Breast epithelium (tissue), 4 donors: ENCODE measurements around the gene HRC. TPM values are rescaled to one million over a fixed set of nuclear protein-coding genes. Genes with fewer than 3 reads are reported as not detected.
A peak's percentile ranks its signal among the peaks of the same experiment; 100 is the strongest.

Experiments used
- DNase-seq, 2 donors: peaks; one replicate each; pipeline ENCODE4 v3.0.0-alpha.2; 2019; ENCODE audit warnings: low spot score in 2 of 2
- H3K27ac ChIP-seq, 2 donors: fragments of 200-600 bp; sonication (generic) in 1 of 2; one replicate each; pipeline ENCODE4 v1.5.1; 2016 to 2019; ENCODE audit warnings: mild to moderate bottlenecking in 1 of 2
- H3K27me3 ChIP-seq, 2 donors: fragments of 200-600 bp; sonication (generic) in 1 of 2; one replicate each; pipeline versions ENCODE4 v1.5.1 to v1.6.0; 2017 to 2019; ENCODE audit warnings: control low read depth in 1 of 2, mild to moderate bottlenecking in 1 of 2
- H3K36me3 ChIP-seq: fragments of 200-600 bp; one replicate; pipeline ENCODE4 v1.5.1; 2019
- H3K4me1 ChIP-seq, 2 donors: fragments of 200-600 bp; sonication (generic); one replicate each; pipeline ENCODE4 v1.5.1; 2016 to 2019; ENCODE audit warnings: control low read depth in 1 of 2
- H3K4me3 ChIP-seq, 3 donors: fragments of 200-600 bp; sonication (generic); 1 replicate in 2 of 3; 2 replicates in 1 of 3; pipeline ENCODE4 v1.5.1; 2016 to 2019; ENCODE audit warnings: mild to moderate bottlenecking in 3 of 3, moderate library complexity in 2 of 3
- H3K9me3 ChIP-seq, 2 donors: fragments of 200-600 bp; sonication (generic) in 1 of 2; one replicate each; pipeline ENCODE4 v1.5.1; 2016 to 2019; ENCODE audit warnings: control low read depth in 1 of 2
- POLR2A ChIP-seq: fragments of 450-650 bp; IDR thresholded peaks from one replicate; pipeline ENCODE4 v1.6.1; 2016; ENCODE audit warnings: antibody characterized with exemption, mild to moderate bottlenecking, moderate library complexity
- POLR2AphosphoS5 ChIP-seq, 3 donors: sonication (generic); formaldehyde crosslinking; IDR thresholded peaks; one replicate each; pipeline ENCODE4 v1.6.1; 2017; ENCODE audit warnings: antibody characterized with exemption in 3 of 3
- intact Hi-C: fragments of 100-400 bp; cut with DNase I; formaldehyde crosslinking; loops from one replicate; pipeline ENCODE4 v1.15.1; 2023; ENCODE audit warnings: low total_unique reads
- total RNA-seq, 3 donors: library from RNA; depleted of rRNA; stranded (reverse); fragments of >200 nt; gene quantifications; one replicate each; pipeline ENCODE4 v1.1.0, GENCODE V29; 2016
- TF ChIP-seq, protein P1 (sequence below), 3 donors: fragments of 450-650 bp; IDR thresholded peaks; one replicate each; pipeline ENCODE4 v1.5.1; 2016 to 2017; ENCODE audit warnings: antibody characterized with exemption in 3 of 3, mild to moderate bottlenecking in 3 of 3, moderate library complexity in 3 of 3

Gene HRC
- total RNA-seq, 3 donors from 2014 or later, result 0.88 to 2.7 (median 1.3) TPM

DNA sequence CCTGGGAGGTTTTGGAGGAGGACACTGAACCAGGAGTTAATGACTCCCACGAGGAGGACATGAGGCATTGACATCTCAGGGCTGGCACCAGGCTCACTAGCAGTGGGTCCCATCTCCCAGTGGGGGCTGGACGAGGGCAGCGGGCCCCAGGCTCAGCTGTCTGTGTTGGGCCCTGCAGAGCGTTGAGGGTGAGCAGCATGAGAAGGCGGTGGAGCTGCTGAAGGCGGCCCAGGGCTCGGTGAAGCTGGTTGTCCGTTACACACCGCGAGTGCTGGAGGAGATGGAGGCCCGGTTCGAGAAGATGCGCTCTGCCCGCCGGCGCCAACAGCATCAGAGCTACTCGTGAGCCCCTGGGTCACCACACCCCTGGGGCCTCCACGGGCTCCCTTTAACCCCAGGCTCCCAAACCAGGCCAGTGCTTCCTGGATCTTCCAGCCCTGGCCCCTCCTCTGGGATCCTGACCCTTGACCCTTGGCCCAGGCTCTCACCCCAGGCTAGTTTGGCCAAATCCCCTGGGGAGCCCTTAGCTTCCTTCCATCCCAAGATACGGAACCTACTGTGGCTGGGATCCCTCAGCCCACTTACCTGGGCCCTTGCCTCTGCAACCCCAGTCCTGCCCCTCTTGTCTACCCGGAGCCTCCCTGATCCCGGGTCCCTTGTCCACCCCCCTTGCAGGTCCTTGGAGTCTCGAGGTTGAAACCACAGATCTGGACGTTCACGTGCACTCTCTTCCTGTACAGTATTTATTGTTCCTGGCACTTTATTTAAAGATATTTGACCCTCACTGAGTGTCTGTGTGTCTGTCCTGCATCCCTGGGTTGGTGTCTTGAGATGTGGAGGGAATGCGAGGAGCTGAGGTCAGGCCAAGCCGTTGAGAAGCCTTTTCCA, 37.3 kb downstream of the HRC start:
- H3K27ac ChIP-seq, result peak overlapping the region; percentile 97 to 98
- DNase-seq, result no peak
- H3K36me3 ChIP-seq, result no peaks in the 10 kb centered on the region
- TF ChIP-seq POLR2A, result no peak
- TF ChIP-seq, protein P1, sequence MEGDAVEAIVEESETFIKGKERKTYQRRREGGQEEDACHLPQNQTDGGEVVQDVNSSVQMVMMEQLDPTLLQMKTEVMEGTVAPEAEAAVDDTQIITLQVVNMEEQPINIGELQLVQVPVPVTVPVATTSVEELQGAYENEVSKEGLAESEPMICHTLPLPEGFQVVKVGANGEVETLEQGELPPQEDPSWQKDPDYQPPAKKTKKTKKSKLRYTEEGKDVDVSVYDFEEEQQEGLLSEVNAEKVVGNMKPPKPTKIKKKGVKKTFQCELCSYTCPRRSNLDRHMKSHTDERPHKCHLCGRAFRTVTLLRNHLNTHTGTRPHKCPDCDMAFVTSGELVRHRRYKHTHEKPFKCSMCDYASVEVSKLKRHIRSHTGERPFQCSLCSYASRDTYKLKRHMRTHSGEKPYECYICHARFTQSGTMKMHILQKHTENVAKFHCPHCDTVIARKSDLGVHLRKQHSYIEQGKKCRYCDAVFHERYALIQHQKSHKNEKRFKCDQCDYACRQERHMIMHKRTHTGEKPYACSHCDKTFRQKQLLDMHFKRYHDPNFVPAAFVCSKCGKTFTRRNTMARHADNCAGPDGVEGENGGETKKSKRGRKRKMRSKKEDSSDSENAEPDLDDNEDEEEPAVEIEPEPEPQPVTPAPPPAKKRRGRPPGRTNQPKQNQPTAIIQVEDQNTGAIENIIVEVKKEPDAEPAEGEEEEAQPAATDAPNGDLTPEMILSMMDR (IDR thresholded peaks at IDR 0.05), result no peak
- TF ChIP-seq POLR2AphosphoS5 (IDR thresholded peaks at IDR 0.05), result no peak
- H3K27me3 ChIP-seq, result no peaks in the 10 kb centered on the region
- H3K9me3 ChIP-seq, result no peaks in the 10 kb centered on the region
- intact Hi-C loops, result loop anchor here (5.0 kb wide), 1 partner anchor 1421 kb away; no protein-coding TSS in a partner anchor
- H3K4me1 ChIP-seq, result peaks cover 0 to 15% of the 10 kb centered on the region in 2 donors
- peak overlapping the region; percentile 52 to 73 (median 65) for H3K4me3 ChIP-seq

DNA sequence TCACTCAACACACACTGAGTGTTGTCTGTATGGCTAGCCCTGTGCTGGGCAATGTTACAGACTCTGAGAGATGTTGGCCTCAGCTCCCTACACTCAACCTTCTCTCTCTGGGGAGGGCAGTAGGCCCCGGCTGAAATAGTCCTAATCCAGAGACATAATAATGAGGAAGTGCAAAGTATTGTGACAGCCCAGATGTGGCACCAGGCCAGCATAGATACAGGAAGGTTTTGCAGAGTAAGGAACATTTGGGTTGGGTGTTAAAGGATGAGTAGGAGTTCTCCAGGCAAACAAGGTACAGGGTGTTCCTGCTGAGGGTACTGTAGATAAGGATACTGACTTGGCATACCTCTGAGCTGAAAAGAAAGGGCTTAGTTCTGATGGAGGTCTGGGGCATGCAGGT, 38.7 kb downstream of the HRC start:
- Histone ChIP-seq H3K9me3 (no peaks in the 10 kb centered on the region), H3K27me3 (no peaks in the 10 kb centered on the region), H3K36me3 (no peaks in the 10 kb centered on the region), H3K4me3 (no peak overlapping the region), H3K4me1 (peaks cover 0 to 15% of the 10 kb centered on the region in 2 donors), H3K27ac (no peak overlapping the region)
- TF ChIP-seq, protein P1 (IDR thresholded peaks at IDR 0.05), result no peak
- TF ChIP-seq POLR2A, result no peak
- intact Hi-C loops, result loop anchor here (5.0 kb wide), 1 partner anchor 1419 kb away; no protein-coding TSS in a partner anchor
- DNase-seq, result no peak

DNA sequence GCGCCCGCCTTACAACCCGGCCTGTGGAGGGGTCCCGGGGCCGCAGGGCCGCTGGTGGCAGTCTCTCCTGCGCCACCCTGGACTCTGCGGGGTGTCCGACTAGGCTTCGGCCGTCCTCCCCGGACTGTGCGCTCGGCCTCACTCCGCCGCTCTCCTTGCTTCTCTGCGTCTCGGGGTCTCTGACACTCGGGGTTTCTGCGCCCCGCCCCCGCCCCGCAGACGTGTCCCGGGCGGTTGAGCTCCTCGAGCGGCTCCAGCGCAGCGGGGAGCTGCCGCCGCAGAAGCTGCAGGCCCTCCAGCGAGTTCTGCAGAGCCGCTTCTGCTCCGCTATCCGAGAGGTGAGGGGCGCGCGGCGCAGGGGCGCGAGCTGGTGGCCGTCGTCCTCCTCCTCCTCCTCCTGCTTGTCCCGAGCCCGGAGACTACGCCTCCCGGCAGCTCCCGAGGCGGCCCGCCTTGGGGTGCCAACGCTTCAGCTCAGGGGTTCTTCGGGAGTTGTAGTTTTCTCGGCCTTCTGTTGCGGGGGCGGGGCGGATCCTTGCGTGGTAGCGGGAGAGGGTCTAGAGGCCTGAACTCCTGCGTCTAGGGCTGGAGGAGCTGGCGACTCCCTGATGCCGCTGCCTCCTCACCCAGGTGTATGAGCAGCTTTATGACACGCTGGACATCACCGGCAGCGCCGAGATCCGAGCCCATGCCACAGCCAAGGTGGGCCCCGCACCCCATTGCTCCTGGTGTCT, 40.4 kb downstream of the HRC start:
- Histone ChIP-seq H3K9me3 (no peaks in the 10 kb centered on the region), H3K36me3 (no peaks in the 10 kb centered on the region), H3K27me3 (no peaks in the 10 kb centered on the region), H3K27ac (peak overlapping the region; percentile 69 to 78), H3K4me1 (peaks cover 0 to 11% of the 10 kb centered on the region in 2 donors), H3K4me3 (peak overlapping the region; percentile 75 to 95 (median 91))
- intact Hi-C loops, result loop anchor here (5.0 kb wide), 1 partner anchor 1417 kb away; no protein-coding TSS in a partner anchor
- TF ChIP-seq, protein P1 (IDR thresholded peaks at IDR 0.05), result no peak
- no peak for TF ChIP-seq POLR2AphosphoS5 (IDR thresholded peaks at IDR 0.05)
- no peak for TF ChIP-seq POLR2A
- no peak for DNase-seq

DNA sequence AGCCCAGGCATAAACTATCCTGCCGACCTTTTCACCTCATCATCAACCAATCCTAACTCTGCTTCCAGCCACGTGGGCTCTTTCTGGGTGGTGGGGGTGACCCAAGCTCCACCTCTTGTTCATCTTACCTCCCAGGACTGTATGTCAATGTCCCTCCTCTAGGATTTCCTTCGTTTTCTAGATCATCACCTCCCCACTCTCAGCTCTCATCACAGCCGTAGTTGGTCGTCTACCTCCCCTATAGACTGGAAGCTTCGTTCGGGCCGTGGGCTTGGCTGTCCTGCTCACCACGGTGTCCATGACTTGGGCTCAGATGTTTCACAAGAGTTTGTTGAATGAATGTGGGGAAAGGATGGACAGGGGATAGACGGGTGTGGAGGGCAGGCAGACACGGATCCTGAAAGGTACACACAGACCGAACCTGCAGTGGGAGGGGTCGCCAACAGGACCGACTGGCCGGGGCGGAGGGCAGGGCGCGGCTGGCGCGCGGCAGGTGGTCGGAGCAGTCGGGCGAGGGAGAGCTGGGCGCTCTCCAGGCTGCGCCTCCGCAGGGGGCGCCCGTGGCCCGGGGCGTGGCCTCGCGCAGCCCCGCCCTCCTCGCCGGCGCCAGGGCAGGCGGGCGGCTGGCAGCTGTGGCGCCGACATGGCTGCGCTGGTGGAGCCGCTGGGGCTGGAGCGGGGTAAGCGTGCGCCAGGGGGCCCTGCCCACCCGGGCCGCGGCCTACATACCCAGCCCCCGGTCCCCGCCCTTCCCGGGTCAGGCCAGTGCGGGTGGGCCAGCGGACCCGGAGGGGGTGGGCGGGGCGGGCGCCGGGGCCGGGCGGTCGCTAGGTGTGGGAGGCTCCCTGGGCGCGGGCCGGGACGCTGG, 41.2 kb downstream of the HRC start, which contains the start of gene LIN7B:
LIN7B (plus strand) TSS at position 609 of the 868 bp plus-strand sequence; CDS start at position 644, 35 bp downstream.
- intact Hi-C loops, result no loop called here
- TF ChIP-seq, protein P1 (IDR thresholded peaks at IDR 0.05), result peak in 1 of 3 donors; percentile 32
- TF ChIP-seq POLR2A, result no peak
- H3K27ac ChIP-seq, result peak within 1 kb of the TSS; percentile 69 to 78
- no peak for DNase-seq
- H3K27me3 ChIP-seq, result no peaks in the 10 kb centered on the region
- no peaks in the 10 kb centered on the region for H3K9me3 ChIP-seq
- H3K4me3 ChIP-seq, result peak within 1 kb of the TSS; percentile 75 to 95 (median 91)
- peaks cover 0 to 11% of the 10 kb centered on the region in 2 donors for H3K4me1 ChIP-seq
- no peaks in the 10 kb centered on the region for H3K36me3 ChIP-seq
